Measurements from ENCODE around the gene SRSF3. TPM values are rescaled to one million over a fixed set of nuclear protein-coding genes. Genes with fewer than 3 reads are reported as not detected.
"Not testable (repeated sequence)": the region's sequence is repeated elsewhere in the genome, so short reads cannot be mapped to it uniquely, and the experiment has no call there.

SRSF3 gene
- total RNA-seq, 8 experiments from 2014 or later, result 105 to 374 (median 181) TPM

DNA sequence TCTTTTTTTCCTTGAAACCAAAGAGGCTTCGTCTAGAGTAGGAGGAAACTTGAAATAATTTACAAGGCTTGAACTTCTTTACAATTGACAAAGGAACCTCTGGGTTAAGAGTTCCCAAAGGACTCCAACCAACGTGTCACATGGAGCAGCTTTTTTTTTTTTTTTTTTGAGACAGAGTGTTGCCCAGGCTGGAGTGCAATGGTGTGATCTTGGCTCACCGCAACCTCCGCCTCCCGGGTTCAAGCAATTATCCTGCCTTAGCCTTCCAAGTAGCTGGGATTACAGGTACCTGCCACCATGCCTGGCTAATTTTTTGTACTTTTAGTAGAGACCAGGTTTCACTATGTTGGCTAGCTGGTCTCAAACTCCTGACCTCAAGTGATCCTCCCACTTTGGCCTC lies 60.3 kb downstream of the SRSF3 start:
- in situ Hi-C loops (cut with MboI; ENCODE audit: low pct_unique_long_range_greater_than_20kb in 2 of 9, low sequenced_read_pairs in 9 of 9, unreplicated experiment in 9 of 9); ATAC-seq (replicated peaks in 6 of 8); H3K4me3 ChIP-seq; H3K27ac ChIP-seq: not testable (repeated sequence)
- H3K4me1 ChIP-seq (replicated peaks in 1 of 2), result peaks cover 0 to 11% of the 10 kb centered on the region in 2 donors
- 10 to 87% (median 67%) methylated on average over 2 to 5 of the region's 5 CpGs for WGBS, 10 experiments

Other genes starting within 250 kb of the SRSF3 start
- gene ETV7, start 206.7 kb upstream of the SRSF3 start, total RNA-seq, result 10 to 100 TPM in 1 of 8 experiments, 1 to 10 TPM in 1, under 1 TPM in 4, not detected in 2; 0.29 to 10.8 (median 0.41) TPM
- gene PXT1, start 151.5 kb upstream of the SRSF3 start, total RNA-seq, result under 1 TPM; 0.05 to 0.87 (median 0.30) TPM
- 10 to 100 TPM; 27.8 to 68.1 (median 37.1) TPM for gene KCTD20, start 151.4 kb upstream of the SRSF3 start, total RNA-seq
- 10 to 100 TPM; 15.1 to 42.3 (median 24.4) TPM for gene STK38, start 46.9 kb upstream of the SRSF3 start, total RNA-seq
- gene CDKN1A, start 84.4 kb downstream of the SRSF3 start, total RNA-seq, result 100 to 1,000 TPM in 5 of 8 experiments, 10 to 100 TPM in 3; 45.7 to 896 (median 172) TPM
- gene RAB44, start 103.5 kb downstream of the SRSF3 start, total RNA-seq, result under 1 TPM in 5 of 8 experiments, not detected in 3; 0.07 to 0.33 (median 0.09) TPM
- 1 to 10 TPM in 6 of 8 experiments, under 1 TPM in 2; 0.45 to 3.1 (median 1.7) TPM for gene CPNE5, start 245.1 kb downstream of the SRSF3 start, total RNA-seq

Measured in motor neuron (in vitro differentiated cells).